Breast epithelium (tissue), 4 donors: Measurements from ENCODE around the gene CROCC2. TPM values are rescaled to one million over a fixed set of nuclear protein-coding genes. Genes with fewer than 3 reads are reported as not detected.
A peak's percentile ranks its signal among the peaks of the same experiment; 100 is the strongest.

ENCODE experiments used
- DNase-seq, 2 donors: peaks; one replicate each; pipeline ENCODE4 v3.0.0-alpha.2; 2019; ENCODE audit warnings: low spot score in 2 of 2
- H3K27ac ChIP-seq, 2 donors: fragments of 200-600 bp; sonication (generic) in 1 of 2; one replicate each; pipeline ENCODE4 v1.5.1; 2016 to 2019; ENCODE audit warnings: mild to moderate bottlenecking in 1 of 2
- H3K27me3 ChIP-seq, 2 donors: fragments of 200-600 bp; sonication (generic) in 1 of 2; one replicate each; pipeline versions ENCODE4 v1.5.1 to v1.6.0; 2017 to 2019; ENCODE audit warnings: control low read depth in 1 of 2, mild to moderate bottlenecking in 1 of 2
- H3K36me3 ChIP-seq: fragments of 200-600 bp; one replicate; pipeline ENCODE4 v1.5.1; 2019
- H3K4me1 ChIP-seq, 2 donors: fragments of 200-600 bp; sonication (generic); one replicate each; pipeline ENCODE4 v1.5.1; 2016 to 2019; ENCODE audit warnings: control low read depth in 1 of 2
- H3K4me3 ChIP-seq, 3 donors: fragments of 200-600 bp; sonication (generic); 1 replicate in 2 of 3; 2 replicates in 1 of 3; pipeline ENCODE4 v1.5.1; 2016 to 2019; ENCODE audit warnings: mild to moderate bottlenecking in 3 of 3, moderate library complexity in 2 of 3
- H3K9me3 ChIP-seq, 2 donors: fragments of 200-600 bp; sonication (generic) in 1 of 2; one replicate each; pipeline ENCODE4 v1.5.1; 2016 to 2019; ENCODE audit warnings: control low read depth in 1 of 2
- POLR2A ChIP-seq: fragments of 450-650 bp; IDR thresholded peaks from one replicate; pipeline ENCODE4 v1.6.1; 2016; ENCODE audit warnings: antibody characterized with exemption, mild to moderate bottlenecking, moderate library complexity
- POLR2AphosphoS5 ChIP-seq, 3 donors: sonication (generic); formaldehyde crosslinking; IDR thresholded peaks; one replicate each; pipeline ENCODE4 v1.6.1; 2017; ENCODE audit warnings: antibody characterized with exemption in 3 of 3
- intact Hi-C: fragments of 100-400 bp; cut with DNase I; formaldehyde crosslinking; loops from one replicate; pipeline ENCODE4 v1.15.1; 2023; ENCODE audit warnings: low total_unique reads
- total RNA-seq, 3 donors: library from RNA; depleted of rRNA; stranded (reverse); fragments of >200 nt; gene quantifications; one replicate each; pipeline ENCODE4 v1.1.0, GENCODE V29; 2016
- TF ChIP-seq, protein P1 (sequence below), 3 donors: fragments of 450-650 bp; IDR thresholded peaks; one replicate each; pipeline ENCODE4 v1.5.1; 2016 to 2017; ENCODE audit warnings: antibody characterized with exemption in 3 of 3, mild to moderate bottlenecking in 3 of 3, moderate library complexity in 3 of 3

Gene CROCC2
- total RNA-seq, 3 donors from 2014 or later = 0.33 TPM; not detected in 2

DNA sequence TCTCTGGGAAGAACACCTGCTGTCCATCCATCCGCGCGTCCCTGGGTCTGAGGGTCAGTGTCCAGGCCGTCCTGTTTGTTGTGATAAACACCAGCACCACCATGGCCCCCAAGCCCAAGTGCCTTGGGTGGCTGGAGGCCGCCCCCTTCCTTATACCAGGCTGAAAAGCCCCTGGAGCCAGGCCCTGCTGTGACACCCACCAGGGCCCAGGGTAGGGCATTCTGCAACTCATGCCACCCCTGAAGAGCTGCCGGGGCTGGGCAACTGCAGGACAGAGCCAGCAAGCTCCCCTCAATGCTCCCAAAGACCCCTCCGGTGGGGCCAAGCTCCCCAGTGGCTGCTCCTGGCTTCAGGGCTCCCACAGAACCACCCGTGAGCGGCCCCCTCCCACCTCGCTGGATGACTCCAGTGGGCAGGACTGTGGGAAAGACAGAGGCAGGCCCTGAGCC, 60.3 kb downstream of the CROCC2 start:
- intact Hi-C loops = no loop called here
- TF ChIP-seq, protein P1, sequence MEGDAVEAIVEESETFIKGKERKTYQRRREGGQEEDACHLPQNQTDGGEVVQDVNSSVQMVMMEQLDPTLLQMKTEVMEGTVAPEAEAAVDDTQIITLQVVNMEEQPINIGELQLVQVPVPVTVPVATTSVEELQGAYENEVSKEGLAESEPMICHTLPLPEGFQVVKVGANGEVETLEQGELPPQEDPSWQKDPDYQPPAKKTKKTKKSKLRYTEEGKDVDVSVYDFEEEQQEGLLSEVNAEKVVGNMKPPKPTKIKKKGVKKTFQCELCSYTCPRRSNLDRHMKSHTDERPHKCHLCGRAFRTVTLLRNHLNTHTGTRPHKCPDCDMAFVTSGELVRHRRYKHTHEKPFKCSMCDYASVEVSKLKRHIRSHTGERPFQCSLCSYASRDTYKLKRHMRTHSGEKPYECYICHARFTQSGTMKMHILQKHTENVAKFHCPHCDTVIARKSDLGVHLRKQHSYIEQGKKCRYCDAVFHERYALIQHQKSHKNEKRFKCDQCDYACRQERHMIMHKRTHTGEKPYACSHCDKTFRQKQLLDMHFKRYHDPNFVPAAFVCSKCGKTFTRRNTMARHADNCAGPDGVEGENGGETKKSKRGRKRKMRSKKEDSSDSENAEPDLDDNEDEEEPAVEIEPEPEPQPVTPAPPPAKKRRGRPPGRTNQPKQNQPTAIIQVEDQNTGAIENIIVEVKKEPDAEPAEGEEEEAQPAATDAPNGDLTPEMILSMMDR (IDR thresholded peaks at IDR 0.05) = no peak
- TF ChIP-seq POLR2AphosphoS5 (IDR thresholded peaks at IDR 0.05) (no peak), POLR2A (no peak)
- no peaks in the 10 kb centered on the region for H3K4me1 ChIP-seq
- H3K27ac ChIP-seq = no peak overlapping the region
- no peaks in the 10 kb centered on the region for H3K36me3 ChIP-seq
- no peak for DNase-seq
- no peak overlapping the region for H3K4me3 ChIP-seq
- no peaks in the 10 kb centered on the region for H3K9me3 ChIP-seq
- no peaks in the 10 kb centered on the region for H3K27me3 ChIP-seq

DNA sequence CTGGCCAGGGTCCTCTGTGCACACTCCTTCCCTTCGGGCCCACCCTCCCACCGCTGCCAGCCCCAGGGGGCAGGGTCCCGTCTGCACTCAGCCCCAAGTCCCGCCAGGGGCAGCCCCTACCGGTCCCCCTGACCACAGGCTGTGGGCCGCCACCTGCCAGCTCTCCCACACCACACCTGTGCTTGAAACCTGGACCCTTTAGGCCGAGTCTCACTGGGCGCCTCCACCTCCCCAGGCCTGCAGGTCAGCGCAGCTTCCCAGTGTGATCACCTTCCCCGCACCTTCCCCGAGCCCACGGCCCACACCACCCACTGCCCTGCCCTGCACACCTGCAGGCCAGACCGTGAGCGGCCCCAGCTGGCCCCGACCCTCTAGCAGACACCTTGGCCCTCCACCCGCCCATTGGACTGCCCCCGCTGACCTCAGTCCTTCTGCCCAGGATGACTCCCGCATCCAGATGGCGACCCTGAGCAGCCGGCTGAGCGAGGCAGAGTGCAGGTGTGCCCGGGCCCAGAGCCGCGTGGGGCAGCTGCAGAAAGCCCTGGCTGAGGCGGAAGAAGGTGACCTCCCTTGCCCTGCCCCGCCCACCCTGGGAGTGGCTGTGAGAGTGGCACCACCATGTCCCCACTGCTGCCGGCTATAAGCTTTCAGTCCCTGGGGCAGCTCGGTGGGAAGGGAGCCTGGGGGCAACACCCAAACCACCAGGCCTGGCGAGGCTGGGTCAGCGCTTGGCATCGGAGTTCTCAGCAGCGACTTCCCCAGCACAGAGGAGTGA, 61.0 kb downstream of the CROCC2 start:
- intact Hi-C loops = no loop called here
- TF ChIP-seq, protein P1 (IDR thresholded peaks at IDR 0.05) = no peak
- no peak for TF ChIP-seq POLR2AphosphoS5 (IDR thresholded peaks at IDR 0.05)
- TF ChIP-seq POLR2A = no peak
- Histone ChIP-seq H3K4me3 (no peak overlapping the region), H3K9me3 (no peaks in the 10 kb centered on the region), H3K36me3 (no peaks in the 10 kb centered on the region), H3K4me1 (peaks cover 0 to 2% of the 10 kb centered on the region in 2 donors), H3K27me3 (no peaks in the 10 kb centered on the region), H3K27ac (peak overlapping the region in 1 of 2 donors; percentile 12)
- DNase-seq = no peak

DNA sequence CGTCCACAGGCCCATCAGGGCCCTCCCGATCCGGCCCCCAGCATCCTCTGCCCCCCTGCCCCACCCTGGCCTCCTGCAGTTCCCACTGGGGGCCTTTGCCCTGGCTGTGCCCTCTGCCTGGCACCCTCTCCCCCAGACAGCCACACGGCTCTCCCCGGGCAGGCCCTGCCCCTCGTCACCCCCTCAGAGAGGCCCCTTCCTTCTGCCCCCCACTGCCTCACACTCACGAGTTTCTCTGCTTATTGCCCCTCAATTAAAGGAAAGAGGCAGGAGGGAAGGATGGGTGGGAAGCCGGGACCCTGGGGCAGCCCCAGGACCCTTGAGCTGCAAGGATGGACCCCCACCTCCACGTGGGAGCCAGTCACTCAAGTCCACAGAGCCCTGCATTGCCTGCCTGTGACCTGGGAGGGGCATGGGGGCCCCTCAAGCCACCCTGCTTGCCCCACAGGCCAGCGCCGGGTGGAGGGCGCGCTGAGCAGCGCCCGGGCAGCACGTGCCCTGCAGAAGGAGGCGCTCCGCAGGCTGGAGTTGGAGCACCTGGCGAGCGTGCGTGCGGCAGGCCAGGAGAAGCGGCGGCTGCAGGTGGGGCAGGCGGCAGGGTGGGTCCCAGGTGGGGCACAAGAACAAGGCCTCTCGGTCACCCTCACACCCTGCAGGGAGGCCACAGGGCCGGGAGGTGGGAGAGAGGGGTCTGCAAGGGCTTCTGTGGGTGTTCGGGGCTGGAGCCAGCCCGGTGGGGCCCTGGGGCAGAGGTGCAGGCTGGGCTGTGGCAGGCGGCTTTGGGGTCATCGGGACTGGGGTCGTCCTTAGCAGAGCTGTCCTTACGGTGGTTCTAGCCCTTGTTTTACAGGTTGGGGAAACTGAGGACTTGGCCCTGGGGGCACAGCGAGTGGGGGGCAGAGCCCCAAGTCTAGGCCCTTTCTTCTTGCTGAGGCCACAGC, 61.8 kb downstream of the CROCC2 start:
- DNase-seq = no peak
- intact Hi-C loops = no loop called here
- TF ChIP-seq, protein P1 (IDR thresholded peaks at IDR 0.05) = no peak
- TF ChIP-seq POLR2AphosphoS5 (IDR thresholded peaks at IDR 0.05) (no peak), POLR2A (no peak)
- no peaks in the 10 kb centered on the region for H3K36me3 ChIP-seq
- peaks cover 0 to 4% of the 10 kb centered on the region in 2 donors for H3K4me1 ChIP-seq
- H3K27me3 ChIP-seq = no peaks in the 10 kb centered on the region
- peak overlapping the region in 1 of 2 donors; percentile 43 for H3K27ac ChIP-seq
- H3K9me3 ChIP-seq = no peaks in the 10 kb centered on the region
- H3K4me3 ChIP-seq = no peak overlapping the region

DNA sequence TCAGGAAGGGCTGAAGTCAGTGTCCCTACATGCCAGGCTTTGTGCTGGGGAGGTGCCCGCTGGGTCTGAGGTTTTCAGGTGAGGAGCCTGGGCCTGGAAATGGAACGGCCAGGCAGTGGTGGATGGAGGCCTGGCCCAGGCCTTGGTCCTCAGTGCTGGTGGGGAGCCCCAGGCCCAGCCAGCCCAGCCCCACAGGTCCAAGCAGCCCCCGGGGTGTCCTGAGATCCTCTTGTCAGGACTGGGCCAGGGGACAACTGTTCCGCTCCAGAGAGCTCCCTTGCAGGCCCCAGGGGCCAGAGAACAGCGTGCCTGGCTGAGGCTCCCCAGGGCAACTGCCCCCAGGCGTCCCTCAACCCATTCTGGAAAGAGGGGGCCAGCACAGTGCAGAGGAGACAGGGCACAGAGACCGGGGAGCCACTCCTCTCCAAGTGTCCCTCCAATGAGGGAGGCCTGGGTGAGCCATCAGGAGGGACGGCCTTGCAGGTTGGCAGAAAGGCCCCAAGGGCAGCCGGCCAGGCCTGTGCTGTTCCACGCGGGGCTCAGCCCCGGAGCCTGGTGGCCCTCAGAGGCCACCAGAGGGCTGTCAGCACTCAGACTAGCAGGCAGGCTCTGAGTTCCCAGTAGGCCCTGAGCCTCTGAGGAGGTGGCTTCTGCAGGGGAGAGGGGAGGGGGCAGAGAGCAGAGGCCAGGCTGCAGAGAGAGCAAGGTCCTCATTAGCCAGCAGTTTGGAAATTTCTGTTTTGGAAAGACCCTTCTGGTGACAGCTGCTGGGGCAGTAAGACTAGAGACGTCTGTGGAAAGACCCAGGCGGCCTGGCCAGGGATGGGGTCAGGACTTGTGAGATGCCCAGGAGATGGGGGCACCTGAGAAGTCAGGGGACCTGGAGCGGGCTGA, 62.8 kb downstream of the CROCC2 start:
- TF ChIP-seq POLR2AphosphoS5 (IDR thresholded peaks at IDR 0.05) = no peak
- TF ChIP-seq, protein P1 (IDR thresholded peaks at IDR 0.05) = no peak
- no peak for TF ChIP-seq POLR2A
- Histone ChIP-seq H3K4me1 (peaks cover 0 to 7% of the 10 kb centered on the region in 2 donors), H3K27me3 (no peaks in the 10 kb centered on the region)

More for the DNA sequence above, 62.8 kb downstream of the CROCC2 start:
- peak overlapping the region in 1 of 2 donors; percentile 43 for H3K27ac ChIP-seq
- intact Hi-C loops = no loop called here
- no peaks in the 10 kb centered on the region for H3K9me3 ChIP-seq
- no peak for DNase-seq
- no peaks in the 10 kb centered on the region for H3K36me3 ChIP-seq
- H3K4me3 ChIP-seq = no peak overlapping the region
